SK-N-SH treated with all-trans-retinoic acid at 6 μM for 48 hours (cell line): Measurements from ENCODE around the gene PCGF5.

Experiments
- CSDC2 ChIP-seq: fragments of 250-450 bp; sonication (Bioruptor Pico); IDR thresholded peaks from 2 replicates; pipeline ENCODE4 v1.5.0; 2020; ENCODE audit warnings: mild to moderate bottlenecking, moderate library complexity
- GLIS3 ChIP-seq: fragments of 250-450 bp; sonication (Bioruptor Pico); IDR thresholded peaks from 2 replicates; pipeline ENCODE4 v1.5.0; 2020; ENCODE audit warnings: mild to moderate bottlenecking, moderate library complexity
- RARB ChIP-seq: fragments of 250-450 bp; sonication (Bioruptor Pico); IDR thresholded peaks from 2 replicates; pipeline ENCODE4 v1.8.0; 2021; ENCODE audit warnings: mild to moderate bottlenecking, moderate library complexity
- ZC3H10 ChIP-seq: fragments of 250-450 bp; sonication (Bioruptor Pico); IDR thresholded peaks from 2 replicates; pipeline ENCODE4 v1.5.1; 2021; ENCODE audit warnings: mild to moderate bottlenecking, moderate library complexity
- ZFP3 ChIP-seq: fragments of 250-450 bp; sonication (Bioruptor Pico); IDR thresholded peaks from 2 replicates; pipeline ENCODE4 v1.5.0; 2020; ENCODE audit warnings: mild to moderate bottlenecking, moderate library complexity
- ZFP30 ChIP-seq: fragments of 450-650 bp; formaldehyde crosslinking; IDR thresholded peaks from 2 replicates; pipeline ENCODE4 v1.5.0; 2022; ENCODE audit warnings: mild to moderate bottlenecking, moderate library complexity
- ZNF565 ChIP-seq: fragments of 450-650 bp; formaldehyde crosslinking; conservative IDR thresholded peaks from 2 replicates; pipeline ENCODE4 v1.5.0; 2020; ENCODE audit warnings: low read depth, mild to moderate bottlenecking, moderate library complexity
- ZNF8 ChIP-seq: fragments of 450-650 bp; formaldehyde crosslinking; IDR thresholded peaks from 2 replicates; pipeline ENCODE4 v1.5.0; 2020; ENCODE audit warnings: mild to moderate bottlenecking, moderate library complexity
- TF ChIP-seq, protein P1 (sequence below): fragments of 250-450 bp; sonication (Bioruptor Pico); IDR thresholded peaks from 2 replicates; pipeline ENCODE4 v1.8.0; 2020; ENCODE audit warnings: mild to moderate bottlenecking, moderate library complexity, borderline replicate concordance
- TF ChIP-seq, protein P2 (sequence below): fragments of 250-450 bp; sonication (Bioruptor Pico); IDR thresholded peaks from 2 replicates; pipeline ENCODE4 v1.8.0; 2021; ENCODE audit warnings: low read depth, mild to moderate bottlenecking, moderate library complexity, borderline replicate concordance

DNA sequence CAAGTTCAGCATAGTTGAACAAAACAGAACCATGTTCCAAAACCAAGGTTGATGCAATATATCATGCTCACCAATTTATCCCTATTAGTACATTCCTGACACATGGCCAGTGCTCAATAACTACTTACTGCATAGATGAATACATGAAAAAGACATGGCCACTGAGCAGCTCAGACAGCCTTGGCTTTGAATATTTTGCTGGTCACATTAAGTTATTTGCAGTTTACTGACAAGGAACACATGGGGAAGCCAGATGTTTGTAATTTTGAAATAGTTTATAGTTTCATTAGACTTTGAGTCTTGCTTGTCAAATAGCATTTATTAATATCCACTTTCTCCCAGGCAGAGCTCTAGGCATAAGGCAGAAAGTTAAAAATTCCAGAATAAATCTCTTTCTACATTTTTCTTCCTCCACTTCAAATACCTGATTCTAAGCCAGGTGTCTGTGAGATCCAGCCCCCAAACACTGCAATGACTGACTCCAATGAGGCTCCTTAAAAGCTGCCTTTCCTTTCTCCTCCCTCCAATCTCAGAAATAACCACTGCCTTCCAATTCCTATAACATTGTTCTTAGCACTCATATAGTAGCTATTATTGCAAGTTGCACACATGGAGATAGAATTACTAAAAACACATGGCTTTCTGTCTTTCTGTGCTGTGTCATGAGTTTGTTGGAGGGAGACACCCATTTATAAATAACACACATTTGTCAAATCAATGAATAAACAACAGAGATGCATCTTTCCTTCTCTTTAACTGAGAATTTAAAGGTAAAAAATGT lies 91.3 kb downstream of the PCGF5 start:
- no peak for TF ChIP-seq ZNF8 (CRISPR knock-in tag)
- TF ChIP-seq, protein P1, sequence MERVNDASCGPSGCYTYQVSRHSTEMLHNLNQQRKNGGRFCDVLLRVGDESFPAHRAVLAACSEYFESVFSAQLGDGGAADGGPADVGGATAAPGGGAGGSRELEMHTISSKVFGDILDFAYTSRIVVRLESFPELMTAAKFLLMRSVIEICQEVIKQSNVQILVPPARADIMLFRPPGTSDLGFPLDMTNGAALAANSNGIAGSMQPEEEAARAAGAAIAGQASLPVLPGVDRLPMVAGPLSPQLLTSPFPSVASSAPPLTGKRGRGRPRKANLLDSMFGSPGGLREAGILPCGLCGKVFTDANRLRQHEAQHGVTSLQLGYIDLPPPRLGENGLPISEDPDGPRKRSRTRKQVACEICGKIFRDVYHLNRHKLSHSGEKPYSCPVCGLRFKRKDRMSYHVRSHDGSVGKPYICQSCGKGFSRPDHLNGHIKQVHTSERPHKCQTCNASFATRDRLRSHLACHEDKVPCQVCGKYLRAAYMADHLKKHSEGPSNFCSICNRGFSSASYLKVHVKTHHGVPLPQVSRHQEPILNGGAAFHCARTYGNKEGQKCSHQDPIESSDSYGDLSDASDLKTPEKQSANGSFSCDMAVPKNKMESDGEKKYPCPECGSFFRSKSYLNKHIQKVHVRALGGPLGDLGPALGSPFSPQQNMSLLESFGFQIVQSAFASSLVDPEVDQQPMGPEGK (CRISPR knock-in tag): no peak
- no peak for TF ChIP-seq CSDC2 (CRISPR knock-in tag)
- TF ChIP-seq, protein P2, sequence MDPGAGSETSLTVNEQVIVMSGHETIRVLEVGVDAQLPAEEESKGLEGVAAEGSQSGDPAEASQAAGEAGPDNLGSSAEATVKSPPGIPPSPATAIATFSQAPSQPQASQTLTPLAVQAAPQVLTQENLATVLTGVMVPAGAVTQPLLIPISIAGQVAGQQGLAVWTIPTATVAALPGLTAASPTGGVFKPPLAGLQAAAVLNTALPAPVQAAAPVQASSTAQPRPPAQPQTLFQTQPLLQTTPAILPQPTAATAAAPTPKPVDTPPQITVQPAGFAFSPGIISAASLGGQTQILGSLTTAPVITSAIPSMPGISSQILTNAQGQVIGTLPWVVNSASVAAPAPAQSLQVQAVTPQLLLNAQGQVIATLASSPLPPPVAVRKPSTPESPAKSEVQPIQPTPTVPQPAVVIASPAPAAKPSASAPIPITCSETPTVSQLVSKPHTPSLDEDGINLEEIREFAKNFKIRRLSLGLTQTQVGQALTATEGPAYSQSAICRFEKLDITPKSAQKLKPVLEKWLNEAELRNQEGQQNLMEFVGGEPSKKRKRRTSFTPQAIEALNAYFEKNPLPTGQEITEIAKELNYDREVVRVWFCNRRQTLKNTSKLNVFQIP (CRISPR knock-in tag): no peak
- TF ChIP-seq ZFP30: no peak
- TF ChIP-seq ZFP3 (CRISPR knock-in tag): no peak
- no peak for TF ChIP-seq ZNF565
- TF ChIP-seq ZC3H10 (CRISPR knock-in tag): no peak
- no peak for TF ChIP-seq RARB
- no peak for TF ChIP-seq GLIS3 (CRISPR knock-in tag)
